Right lobe of liver (tissue), 6 donors: ENCODE measurements around the gene GADD45G. TPM values are rescaled to one million over a fixed set of nuclear protein-coding genes. Genes with fewer than 3 reads are reported as not detected.

Experiments used
- ATAC-seq, 4 donors: fragments of 200-7000 bp; cut with Tn5 transposase; one replicate each; pipeline ENCODE4 v1.9.1; 2020; ENCODE audit warnings: mild to moderate bottlenecking in 4 of 4, moderate library complexity in 4 of 4
- DNase-seq, 3 donors: peaks; one replicate each; pipeline ENCODE4 v3.0.0-alpha.2; 2020
- H3K27ac ChIP-seq, 3 donors: fragments of 200-600 bp; one replicate each; pipeline ENCODE4 v1.8.0; 2022
- H3K27me3 ChIP-seq, 2 donors: fragments of 200-600 bp; one replicate each; pipeline ENCODE4 v1.8.0; 2022
- H3K36me3 ChIP-seq, 4 donors: fragments of 200-600 bp; sonication (generic) in 1 of 4; one replicate each; pipeline versions ENCODE4 v1.5.1 to v1.8.0; 2017 to 2022; ENCODE audit warnings: control low read depth in 1 of 4
- H3K4me1 ChIP-seq, 4 donors: fragments of 200-600 bp; sonication (generic) in 1 of 4; one replicate each; pipeline versions ENCODE4 v1.5.1 to v1.8.0; 2017 to 2022; ENCODE audit warnings: control low read depth in 1 of 4
- H3K4me3 ChIP-seq, 3 donors: fragments of 200-600 bp; one replicate each; pipeline ENCODE4 v1.8.0; 2022
- H3K9me3 ChIP-seq, 4 donors: fragments of 200-600 bp; sonication (generic) in 1 of 4; one replicate each; pipeline versions ENCODE4 v1.5.1 to v1.8.0; 2017 to 2022; ENCODE audit warnings: control low read depth in 1 of 4
- POLR2A ChIP-seq: fragments of 450-650 bp; IDR thresholded peaks from one replicate; pipeline ENCODE4 v1.6.1; 2017; ENCODE audit warnings: antibody characterized with exemption, mild to moderate bottlenecking
- WGBS: methylation state at CpG from one replicate; pipeline ENCODE4 v1.1.6; 2018; ENCODE audit warnings: low coverage, low lambda C conversion rate; ENCODE audit not compliant: insufficient coverage; ENCODE audit errors: missing lambda C conversion rate; 5-methylcytosine and 5-hydroxymethylcytosine counted together
- intact Hi-C, 2 donors: fragments of 100-400 bp; cut with DNase I; formaldehyde crosslinking; loops; one replicate each; pipeline versions ENCODE4 v1.11.2 to v1.14.1; 2022
- total RNA-seq, 6 experiments: library from RNA; depleted of rRNA in 2 of 6; stranded (reverse); fragments of >200 nt in 2 of 6; fragmentation: NEBNext Ultra II Directional in 3 of 6; extraction: Animal tissue kit (Norgen Biotek cat#: 25700) in 3 of 6; gene quantifications; one replicate each; pipeline versions ENCODE4 v1.1.0 to v1.2.4, GENCODE V29; 2016 to 2023
- TF ChIP-seq, protein P1 (sequence below), 4 donors: fragments of 200-600 bp in 3 of 4; fragments of 450-650 bp in 1 of 4; IDR thresholded peaks; one replicate each; pipeline versions ENCODE4 v1.5.1 to v1.8.0; 2016 to 2022; ENCODE audit warnings: antibody characterized with exemption in 4 of 4, mild to moderate bottlenecking in 2 of 4
- donor health status: DM: no; HTN: yes; CAD: no.
- donor health status: DM: no; HTN: no; CAD: no.
- donor health status: DM: no; HTN: no; CAD: no.
- donor health status: DM: no; HTN: yes; CAD: no.
- donor health status: DM: no; HTN: yes; CAD: no.

GADD45G gene
- total RNA-seq, 6 experiments from 2014 or later = 11.4 to 130 (median 30.9) TPM

DNA sequence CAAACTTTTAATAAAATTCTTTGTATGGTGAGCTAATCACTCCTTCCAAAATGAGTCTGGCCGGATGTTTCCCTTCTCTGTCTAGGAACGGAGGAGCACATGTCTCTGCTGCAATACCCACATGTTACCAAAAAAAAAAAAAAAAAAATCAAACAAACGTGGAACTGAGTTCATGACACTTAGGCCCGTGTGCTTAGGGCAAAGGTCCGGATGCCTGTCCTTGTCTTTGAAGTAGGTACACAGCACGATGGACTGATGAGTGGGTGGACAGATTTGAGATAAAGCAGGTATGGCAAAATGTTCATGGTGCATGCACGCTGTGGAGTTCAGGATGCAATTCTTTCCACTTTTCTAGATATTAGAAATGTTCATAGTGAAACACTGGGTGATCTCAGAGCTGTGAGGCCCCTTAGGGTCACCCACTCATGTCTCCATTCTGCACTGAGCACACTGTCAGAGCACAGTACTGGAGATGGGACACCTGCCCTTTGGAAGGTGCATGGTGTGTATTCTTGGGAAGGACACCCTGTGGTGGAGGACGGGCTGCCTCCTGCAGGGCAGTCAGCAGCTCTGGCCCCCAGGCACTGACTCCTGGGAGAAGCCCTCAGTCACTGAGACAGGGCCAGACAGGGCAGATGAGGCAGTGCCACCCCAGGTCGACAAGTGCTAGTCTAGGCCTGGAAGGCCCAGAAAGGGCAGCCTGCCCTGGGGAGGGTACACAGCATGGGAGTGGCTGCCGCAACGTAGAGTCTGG, 43.6 kb downstream of the GADD45G start:
- H3K27me3 ChIP-seq = no peaks in the 10 kb centered on the region
- H3K27ac ChIP-seq = peak overlapping the region; percentile 88 to 99 (median 95)
- no peaks in the 10 kb centered on the region for H3K36me3 ChIP-seq
- ATAC-seq (peak; percentile 83 to 93 (median 86)), DNase-seq (peak; percentile 66 to 88 (median 79))
- peak overlapping the region in 1 of 3 donors; percentile 11 for H3K4me3 ChIP-seq
- intact Hi-C loops = no loop called here
- peaks cover 0 to 37% (median 16%) of the 10 kb centered on the region in 4 donors for H3K4me1 ChIP-seq
- 24% methylated on average over 9 of the region's 11 CpGs for WGBS
- TF ChIP-seq, protein P1, sequence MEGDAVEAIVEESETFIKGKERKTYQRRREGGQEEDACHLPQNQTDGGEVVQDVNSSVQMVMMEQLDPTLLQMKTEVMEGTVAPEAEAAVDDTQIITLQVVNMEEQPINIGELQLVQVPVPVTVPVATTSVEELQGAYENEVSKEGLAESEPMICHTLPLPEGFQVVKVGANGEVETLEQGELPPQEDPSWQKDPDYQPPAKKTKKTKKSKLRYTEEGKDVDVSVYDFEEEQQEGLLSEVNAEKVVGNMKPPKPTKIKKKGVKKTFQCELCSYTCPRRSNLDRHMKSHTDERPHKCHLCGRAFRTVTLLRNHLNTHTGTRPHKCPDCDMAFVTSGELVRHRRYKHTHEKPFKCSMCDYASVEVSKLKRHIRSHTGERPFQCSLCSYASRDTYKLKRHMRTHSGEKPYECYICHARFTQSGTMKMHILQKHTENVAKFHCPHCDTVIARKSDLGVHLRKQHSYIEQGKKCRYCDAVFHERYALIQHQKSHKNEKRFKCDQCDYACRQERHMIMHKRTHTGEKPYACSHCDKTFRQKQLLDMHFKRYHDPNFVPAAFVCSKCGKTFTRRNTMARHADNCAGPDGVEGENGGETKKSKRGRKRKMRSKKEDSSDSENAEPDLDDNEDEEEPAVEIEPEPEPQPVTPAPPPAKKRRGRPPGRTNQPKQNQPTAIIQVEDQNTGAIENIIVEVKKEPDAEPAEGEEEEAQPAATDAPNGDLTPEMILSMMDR (IDR thresholded peaks at IDR 0.05) = no peak
- TF ChIP-seq POLR2A = no peak
- no peaks in the 10 kb centered on the region for H3K9me3 ChIP-seq

DNA sequence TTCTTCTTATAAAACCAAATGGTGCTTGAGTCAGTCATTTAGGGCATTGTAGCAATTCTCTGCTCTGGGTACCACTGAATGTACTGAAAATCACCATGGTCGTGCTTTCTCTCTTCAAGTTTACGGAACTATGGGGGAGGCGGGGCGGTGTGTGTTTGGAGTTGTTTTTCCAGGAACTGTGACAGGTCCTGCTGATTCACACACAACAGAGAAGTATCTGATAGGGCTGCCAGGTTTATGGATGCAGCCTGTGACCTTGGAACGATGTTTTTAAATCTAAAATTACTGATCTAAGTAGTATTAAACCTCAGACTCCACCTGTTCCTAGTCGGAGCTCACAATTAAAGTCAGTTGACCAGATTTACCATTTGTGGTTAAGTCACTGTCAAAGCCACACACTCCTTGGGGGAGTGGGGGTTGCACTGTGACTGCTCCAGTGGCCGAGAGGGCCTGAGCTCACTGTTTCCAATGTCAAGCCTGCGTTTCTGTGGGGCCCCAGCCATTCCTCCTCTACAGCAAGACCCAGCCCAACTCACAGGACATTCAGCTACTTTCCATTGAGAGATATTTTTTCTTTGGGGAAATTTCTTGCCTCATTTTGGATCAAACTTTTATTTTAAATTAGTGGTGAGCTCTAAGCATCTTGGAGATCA, 44.4 kb downstream of the GADD45G start:
- WGBS = 47% methylated on average over 6 of the region's 8 CpGs
- peak in 2 of 3 donors; percentile 76 to 82 for DNase-seq
- peak overlapping the region; percentile 88 to 99 (median 95) for H3K27ac ChIP-seq
- TF ChIP-seq, protein P1 (IDR thresholded peaks at IDR 0.05) = no peak
- no peak for TF ChIP-seq POLR2A
- intact Hi-C loops = no loop called here
- no peaks in the 10 kb centered on the region for H3K36me3 ChIP-seq
- ATAC-seq = peak; percentile 64 to 79 (median 74)
- H3K4me3 ChIP-seq = peak overlapping the region in 1 of 3 donors; percentile 11
- no peaks in the 10 kb centered on the region for H3K27me3 ChIP-seq
- H3K9me3 ChIP-seq = no peaks in the 10 kb centered on the region
- H3K4me1 ChIP-seq = peaks cover 0 to 42% (median 18%) of the 10 kb centered on the region in 4 donors

DNA sequence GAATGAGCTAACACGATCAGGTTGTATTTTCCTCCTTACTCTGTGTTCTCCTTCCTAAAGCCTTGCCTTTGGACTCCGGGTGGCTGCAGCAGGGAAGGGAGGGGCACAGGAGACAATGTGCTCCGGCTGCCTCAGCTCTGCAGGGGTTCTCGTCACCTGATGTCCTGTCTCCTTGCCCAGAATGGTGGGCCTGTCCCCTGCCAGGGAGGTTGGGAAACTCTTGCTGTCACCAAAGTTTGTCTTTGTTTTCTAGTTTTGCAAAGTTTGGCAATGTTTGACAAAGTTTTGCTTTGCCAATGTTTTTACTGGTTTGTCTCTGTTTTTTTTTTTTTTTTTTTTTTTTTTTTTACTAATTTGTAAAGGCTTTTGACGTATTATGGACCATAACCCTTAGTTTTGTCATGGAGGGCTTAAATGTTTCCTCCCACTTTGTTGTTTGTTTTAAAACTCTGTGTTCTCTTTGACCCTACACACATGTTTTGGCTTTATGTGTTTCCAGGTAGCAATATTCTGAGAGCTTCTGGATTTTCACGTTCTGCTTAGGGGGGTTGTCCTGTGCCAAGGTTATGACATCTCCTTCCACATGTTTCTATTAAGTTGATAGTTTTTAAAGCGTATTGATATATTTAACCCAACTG, 49.3 kb downstream of the GADD45G start:
- no peaks in the 10 kb centered on the region for H3K27me3 ChIP-seq
- peaks cover 0 to 49% (median 22%) of the 10 kb centered on the region in 4 donors for H3K4me1 ChIP-seq
- peak; percentile 82 to 94 (median 93) for DNase-seq
- H3K27ac ChIP-seq = peak overlapping the region; percentile 70 to 98 (median 93)
- H3K4me3 ChIP-seq = no peak overlapping the region
- no peak for TF ChIP-seq POLR2A
- TF ChIP-seq, protein P1 (IDR thresholded peaks at IDR 0.05) = no peak
- intact Hi-C loops = loop anchor here in 1 of 2 donors (10.0 kb wide), 1 partner anchor 49 kb away; the partner anchor contains the start of gene GADD45G
- peak; percentile 66 to 87 (median 77) for ATAC-seq
- H3K9me3 ChIP-seq = no peaks in the 10 kb centered on the region
- 29% methylated on average over 7 of the region's 7 CpGs for WGBS
- H3K36me3 ChIP-seq = no peaks in the 10 kb centered on the region

DNA sequence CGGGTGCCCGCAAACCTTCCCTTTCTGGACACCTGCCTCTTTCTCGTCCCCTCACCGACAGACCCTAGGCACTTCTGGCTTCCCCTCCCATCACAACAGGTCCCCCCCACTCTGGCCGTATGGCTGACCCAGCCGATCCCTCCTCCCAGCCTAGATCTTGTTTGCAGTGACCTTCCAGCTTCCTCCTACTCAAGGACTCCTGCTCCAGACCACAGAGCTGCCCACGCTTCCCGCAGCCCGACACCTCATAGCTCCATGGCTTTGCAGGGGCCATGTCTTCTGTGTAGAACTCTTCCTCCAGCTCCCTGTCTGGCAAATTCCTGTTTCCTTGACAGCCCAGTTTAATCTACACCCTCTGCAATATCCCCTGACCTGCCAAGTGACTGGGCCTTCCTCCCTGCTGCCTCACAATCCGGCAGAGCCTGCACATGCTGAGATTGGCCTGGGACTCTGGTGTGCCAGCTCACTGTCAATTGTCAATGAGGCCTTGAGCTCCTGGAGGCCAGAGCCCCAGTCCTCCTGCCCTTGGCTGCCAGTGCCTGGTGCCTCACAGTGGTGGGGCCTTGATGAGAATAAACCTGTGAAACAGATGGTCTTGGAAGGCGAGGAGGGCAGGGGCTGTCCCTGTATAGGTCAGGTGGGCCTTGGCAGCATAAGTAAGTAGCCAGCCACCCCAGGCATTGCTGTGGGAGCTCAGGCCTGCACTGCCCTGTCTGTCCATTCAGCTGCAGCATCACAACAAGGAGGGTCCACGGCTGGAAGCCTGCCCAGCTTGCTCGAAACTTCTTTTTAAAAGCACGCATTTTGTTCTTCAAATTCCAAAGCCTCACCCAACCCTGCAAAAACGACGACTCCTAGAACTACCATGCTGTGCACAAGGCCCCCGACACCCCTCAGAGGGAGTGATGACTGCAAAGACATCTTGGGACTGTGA, 50.5 kb downstream of the GADD45G start:
- TF ChIP-seq, protein P1 (IDR thresholded peaks at IDR 0.05) = no peak
- no peak for TF ChIP-seq POLR2A
- intact Hi-C loops = loop anchor here in 1 of 2 donors (10.0 kb wide), 1 partner anchor 51 kb away; the partner anchor contains the start of gene GADD45G
- H3K36me3 ChIP-seq = no peaks in the 10 kb centered on the region
- WGBS = 61% methylated on average over 10 of the region's 17 CpGs
- peak; percentile 8 to 56 (median 31) for ATAC-seq
- H3K4me3 ChIP-seq = no peak overlapping the region
- peaks cover 0 to 37% (median 17%) of the 10 kb centered on the region in 4 donors for H3K4me1 ChIP-seq
- no peaks in the 10 kb centered on the region for H3K9me3 ChIP-seq
- H3K27ac ChIP-seq = peak overlapping the region; percentile 70 to 98 (median 93)
- no peak for DNase-seq
- H3K27me3 ChIP-seq = no peaks in the 10 kb centered on the region
